GM10847 (cell line): ENCODE data around the gene EPHX1.

Experiments
- POLR2A ChIP-seq: IDR thresholded peaks from 2 replicates; pipeline ENCODE4 v1.6.1; 2011; ENCODE audit not compliant: insufficient read length; ENCODE audit errors: extremely low read depth

The EPHX1 gene

GRCh38 chr1:225861834-225862580 is 52.1 kb downstream of the EPHX1 start:
- no peak for TF ChIP-seq POLR2A

- TF ChIP-seq POLR2A = no peak
Observed at GRCh38 chr1:225862581-225862950, 52.6 kb downstream of the EPHX1 start.

DNA sequence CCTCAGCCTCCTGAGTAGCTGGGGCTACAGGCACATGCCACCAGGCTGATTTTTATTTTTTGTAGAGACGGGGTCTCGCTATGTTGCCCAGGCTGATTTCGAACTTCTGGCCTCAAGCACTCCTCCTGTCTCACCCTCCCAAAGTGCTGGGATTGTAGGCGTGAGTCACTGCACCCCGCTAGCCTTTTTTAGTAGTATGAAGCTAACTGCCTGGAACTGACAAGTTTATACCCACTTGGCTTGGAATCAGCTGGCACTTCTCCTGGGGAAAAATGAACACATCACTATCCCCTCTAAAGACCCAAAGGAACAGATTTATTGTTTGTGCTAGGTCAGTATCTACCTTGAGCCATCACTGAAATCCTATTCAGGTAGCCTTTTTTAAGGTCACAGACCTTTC is 53.2 kb downstream of the EPHX1 start:
- no peak for TF ChIP-seq POLR2A

DNA sequence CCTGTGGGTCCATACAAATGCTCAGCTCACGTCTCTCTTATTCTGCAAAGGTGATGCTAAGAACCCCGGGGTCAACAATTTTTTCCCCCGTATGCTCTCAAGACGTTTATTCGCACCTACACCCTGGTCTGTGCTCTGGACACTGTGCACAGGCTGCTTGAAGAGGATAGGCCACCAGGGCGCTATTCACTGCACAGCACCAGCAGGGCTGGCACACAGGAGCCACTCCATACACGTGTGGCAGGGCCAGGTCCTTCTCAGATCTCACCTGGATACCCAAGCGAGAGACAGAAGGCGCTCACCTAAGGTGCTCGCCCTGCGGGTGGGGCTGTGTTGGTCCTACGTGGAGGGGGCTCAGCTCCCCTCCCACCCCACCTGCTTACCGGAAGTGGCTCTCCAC is 55.6 kb downstream of the EPHX1 start:
- TF ChIP-seq POLR2A = no peak

DNA sequence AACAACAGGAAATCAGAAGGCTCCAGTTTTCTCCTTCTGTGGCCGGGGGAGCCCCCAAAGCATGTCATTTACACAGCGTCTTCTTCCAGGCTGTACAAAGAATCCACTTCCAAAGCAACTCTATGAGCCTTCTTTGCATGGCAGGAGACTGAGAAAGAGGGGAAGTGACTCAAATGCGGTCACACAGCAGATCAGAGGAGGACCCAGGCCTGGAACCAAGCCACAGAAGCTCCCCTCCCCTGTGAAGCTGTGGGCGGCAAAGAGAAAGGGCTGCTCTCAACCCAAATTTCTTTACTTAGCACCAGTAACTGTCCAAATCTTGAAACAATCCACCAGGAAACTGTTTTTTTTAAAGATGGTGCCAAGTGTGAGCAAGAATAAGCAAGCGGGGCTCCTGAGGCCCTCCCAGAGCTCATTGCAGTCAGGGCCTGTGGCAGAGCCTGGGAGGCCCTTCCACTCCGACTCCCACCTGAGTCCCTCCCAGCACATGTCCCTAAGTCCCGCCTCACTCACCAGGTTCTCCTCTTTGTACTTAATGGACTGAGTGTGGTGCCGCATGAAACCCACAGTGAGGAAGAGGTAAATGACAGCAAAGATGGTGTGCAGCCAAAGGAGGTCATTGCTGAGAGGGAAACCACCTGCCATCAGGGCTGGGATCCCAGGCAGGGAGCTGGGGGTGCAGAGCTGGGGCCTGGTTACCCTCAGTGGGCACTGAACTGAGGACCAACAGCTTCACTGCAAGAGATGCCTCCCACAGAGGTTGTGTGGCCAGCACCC is 56.3 kb downstream of the EPHX1 start:
- no peak for TF ChIP-seq POLR2A

DNA sequence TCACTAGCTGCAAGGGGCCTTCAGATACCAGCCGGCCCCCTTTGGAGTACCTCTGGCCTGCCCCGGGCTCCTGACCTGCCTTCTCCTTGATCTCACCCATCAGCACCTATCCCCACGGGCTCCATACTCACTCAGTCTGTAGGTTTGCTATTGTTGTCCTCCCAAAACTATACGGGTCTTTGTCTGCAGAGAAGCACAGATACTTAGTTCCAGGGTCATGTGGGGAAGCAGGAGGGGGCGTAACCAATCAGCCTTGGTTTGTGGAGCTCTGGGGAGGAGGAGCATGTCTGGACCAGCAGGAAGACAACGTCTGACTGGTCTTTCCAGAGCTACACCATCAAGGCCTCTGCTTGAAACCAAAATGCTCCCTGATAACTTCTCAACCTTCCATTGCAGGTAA is 57.1 kb downstream of the EPHX1 start:
- TF ChIP-seq POLR2A = no peak

GRCh38 chr1:225868631-225869330 is 58.9 kb downstream of the EPHX1 start:
- TF ChIP-seq POLR2A = no peak

DNA sequence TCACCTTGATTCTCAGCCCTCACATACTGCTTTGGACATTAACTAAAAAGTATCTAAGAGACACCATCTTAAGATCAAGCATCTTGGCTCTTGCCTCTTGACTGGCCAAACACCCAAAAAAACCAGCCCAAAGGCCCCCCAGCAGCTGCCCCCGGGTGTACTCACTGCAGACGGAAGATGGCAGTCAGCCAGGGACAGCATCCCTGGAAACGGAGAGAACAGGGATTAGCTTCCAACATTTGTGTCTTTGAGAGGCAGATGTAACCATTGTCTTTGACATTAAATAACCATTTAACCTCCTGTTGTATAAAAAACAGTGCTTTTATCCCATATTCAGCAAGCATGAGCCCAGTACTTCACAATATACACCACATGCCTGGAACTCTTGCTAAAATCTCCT is 61.0 kb downstream of the EPHX1 start:
- no peak for TF ChIP-seq POLR2A

GRCh38 chr1:225871359-225872074 is 61.6 kb downstream of the EPHX1 start:
- no peak for TF ChIP-seq POLR2A

DNA sequence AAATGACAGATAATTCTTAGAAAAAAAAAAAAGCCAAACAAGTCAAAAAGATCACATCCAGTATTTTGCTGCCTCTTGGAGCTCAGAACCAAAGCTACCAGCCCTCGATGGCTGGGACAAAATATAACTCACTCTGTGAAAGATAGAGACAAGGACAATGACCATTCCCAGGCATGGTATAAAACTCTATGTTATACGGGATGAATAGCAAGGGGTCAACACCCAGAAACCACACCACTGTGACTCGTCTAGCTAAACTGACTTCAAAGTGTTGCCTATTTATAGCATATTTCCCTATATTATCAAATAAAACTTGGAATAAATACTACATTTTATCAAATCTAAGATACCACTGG is 62.1 kb downstream of the EPHX1 start:
- no peak for TF ChIP-seq POLR2A

DNA sequence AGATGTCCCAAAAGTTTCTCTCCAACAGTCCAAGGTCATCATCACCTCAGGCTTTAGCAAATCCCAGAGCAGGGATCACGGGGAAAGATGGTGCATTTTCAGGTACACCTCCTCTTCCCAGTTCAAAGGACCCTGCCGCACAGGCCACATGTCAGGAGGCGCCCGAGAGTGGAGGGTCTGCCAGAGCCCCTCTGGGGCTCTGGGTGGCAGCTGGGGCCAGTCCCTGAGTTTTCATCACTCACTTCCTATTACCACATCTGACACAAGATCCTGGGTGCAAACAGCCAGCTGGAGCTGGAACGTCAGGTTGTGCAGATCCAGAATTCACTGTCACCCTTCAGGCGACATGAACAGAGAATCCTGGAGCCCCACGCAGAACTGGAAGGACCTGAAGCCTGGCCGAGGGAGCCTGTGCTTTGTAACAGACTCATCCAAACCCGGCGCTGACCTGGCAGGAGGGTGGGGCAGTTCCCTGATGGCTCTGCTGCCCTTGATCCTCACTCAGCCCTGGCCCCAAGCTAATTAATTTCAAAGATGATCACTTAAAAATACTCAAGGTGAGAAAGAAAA is 63.4 kb downstream of the EPHX1 start:
- TF ChIP-seq POLR2A = no peak

GRCh38 chr1:225874431-225874830 is 64.5 kb downstream of the EPHX1 start:
- TF ChIP-seq POLR2A = no peak

DNA sequence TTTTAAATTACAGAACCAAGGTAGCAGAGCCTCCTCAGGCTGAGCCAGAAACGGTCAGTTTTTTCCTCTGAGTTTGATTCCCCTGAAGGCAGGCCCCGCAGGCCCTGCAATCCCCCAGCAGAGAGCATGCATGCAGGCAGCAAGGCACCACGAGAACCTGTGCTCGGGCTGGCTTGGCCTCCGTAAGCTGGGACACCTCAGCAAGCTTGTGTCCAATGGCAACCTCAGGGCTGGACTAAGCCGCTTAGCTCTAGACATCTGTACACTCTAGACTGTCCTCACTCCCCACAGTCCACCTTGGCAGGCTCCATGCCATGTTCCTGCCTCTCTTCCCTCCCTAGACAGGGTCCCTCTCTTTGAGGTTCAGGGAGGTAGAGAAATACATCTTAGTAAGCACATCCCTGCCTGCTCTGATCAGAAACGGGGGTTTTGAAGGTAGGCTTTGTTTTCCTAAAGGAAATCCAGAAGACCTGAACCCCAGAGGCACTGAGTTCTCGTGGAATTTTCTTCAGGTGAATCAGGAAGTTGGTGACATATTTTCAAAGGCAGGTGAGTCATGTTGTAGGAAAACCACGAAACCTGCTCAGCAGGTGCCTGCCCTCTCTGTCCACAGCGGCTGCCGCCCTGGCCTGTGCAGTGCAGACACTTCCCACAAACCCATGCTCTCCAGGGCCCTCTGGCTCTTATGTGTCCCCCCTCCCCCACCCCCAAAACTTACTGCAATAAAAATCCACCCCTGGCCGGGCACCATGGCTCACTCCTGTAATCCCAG is 65.3 kb downstream of the EPHX1 start:
- TF ChIP-seq POLR2A = no peak

- TF ChIP-seq POLR2A = no peak
Observed at GRCh38 chr1:225876900-225877510, 67.1 kb downstream of the EPHX1 start.
